Subcutaneous adipose tissue (tissue), 4 donors: ENCODE results near the gene ADCY7. TPM values are rescaled to one million over a fixed set of nuclear protein-coding genes. Genes with fewer than 3 reads are reported as not detected.

Experiments used
- CTCF ChIP-seq: fragments of 450-650 bp; IDR thresholded peaks from one replicate; pipeline ENCODE4 v1.5.1; 2016; ENCODE audit warnings: low read depth, mild to moderate bottlenecking, control low read depth, antibody characterized with exemption, moderate library complexity
- total RNA-seq, 4 donors: library from RNA; depleted of rRNA; stranded (reverse); fragments of >200 nt; gene quantifications; one replicate each; pipeline ENCODE4 v1.1.0, GENCODE V29; 2016

Gene ADCY7
- total RNA-seq, 4 donors from 2014 or later, result 16.6 to 42.3 (median 29.1) TPM

GRCh38 chr16:50314665-50315064, 48.3 kb downstream of the ADCY7 start:
- no peak for TF ChIP-seq CTCF

GRCh38 chr16:50315346-50315997, 49.1 kb downstream of the ADCY7 start:
- TF ChIP-seq CTCF, result no peak

- TF ChIP-seq CTCF, result no peak
Measured at GRCh38 chr16:50316102-50316847, 49.9 kb downstream of the ADCY7 start.

GRCh38 chr16:50316848-50317630, 50.7 kb downstream of the ADCY7 start:
- TF ChIP-seq CTCF, result no peak

- no peak for TF ChIP-seq CTCF
Measured at GRCh38 chr16:50318796-50319578, 52.6 kb downstream of the ADCY7 start.

GRCh38 chr16:50320310-50320709, 54.0 kb downstream of the ADCY7 start:
- no peak for TF ChIP-seq CTCF
